GM12878 (cell line): ENCODE measurements around the gene SIL1. TPM values are rescaled to one million over a fixed set of nuclear protein-coding genes. Genes with fewer than 3 reads are reported as not detected.

Experiments used
- ATAC-seq: fragments of 200-7000 bp; cut with Tn5 transposase; 3 replicates; pipeline ENCODE4 v1.9.1; 2020; ENCODE audit warnings: mild to moderate bottlenecking, moderate library complexity
- BruUV-seq: library from RNA; stranded (reverse); fragments of 400-500 nt; replicated peaks from 2 replicates; lab custom pipeline; 2021; lab: Mats Ljungman, UMichigan
- CTCF ChIA-PET: fragments of 300-600 bp; sonication (Branson Sonifier 250); formaldehyde crosslinking; extraction: SDS; loops from one replicate; lab custom pipeline; 2021; ENCODE audit warnings: inconsistent platforms; lab: Yijun Ruan, JAX
- POLR2A ChIA-PET: fragments of 350-600 bp; formaldehyde crosslinking; extraction: SDS; loops from one replicate; lab custom pipeline; 2021; ENCODE audit warnings: inconsistent platforms; lab: Charles Lee
- RAD21 ChIA-PET: fragments of 300-600 bp; sonication (Branson Sonifier 250); formaldehyde crosslinking; loops from one replicate; lab custom pipeline; 2023; ENCODE audit warnings: antibody characterized with exemption; ENCODE audit not compliant: unreplicated experiment; lab: Charles Lee
- SMC1A ChIA-PET: fragments of 300-600 bp; sonication (Branson Sonifier 250); formaldehyde crosslinking; loops from one replicate; lab custom pipeline; 2023; ENCODE audit not compliant: unreplicated experiment, uncharacterized antibody; lab: Charles Lee
- DNase-seq: peaks from one replicate; pipeline ENCODE4 v3.0.0-alpha.2; 2011; ENCODE audit warnings: low read depth, low spot score
- FAIRE-seq: peaks from 3 replicates; lab custom pipeline; 2011; peaks lifted over from hg19 to GRCh38; lab: Jason Lieb, UNC
- H2AFZ ChIP-seq: 2 replicates; pipeline ENCODE4 v1.6.0; 2011; ENCODE audit warnings: low read depth, low read length, control low read depth; ENCODE audit not compliant: control insufficient read depth
- H3K27ac ChIP-seq: 2 replicates; pipeline ENCODE4 v1.5.1; 2011; ENCODE audit warnings: control low read depth; ENCODE audit not compliant: control insufficient read depth, insufficient read depth
- H3K27me3 ChIP-seq, 2 experiments: replicated peaks in 1 of 2; 2 replicates each; pipeline versions ENCODE4 v1.6.0 to v1.6.1; 2011; ENCODE audit warnings: low read length in 1 of 2; ENCODE audit not compliant: control insufficient read depth in 2 of 2, insufficient read depth in 2 of 2
- H3K36me3 ChIP-seq, 2 experiments: 2 replicates each; pipeline ENCODE4 v1.5.1; 2011; ENCODE audit warnings: low read length in 1 of 2; ENCODE audit not compliant: control insufficient read depth in 2 of 2, insufficient read depth in 2 of 2
- H3K4me1 ChIP-seq: 2 replicates; pipeline ENCODE4 v1.6.1; 2011; ENCODE audit warnings: mild to moderate bottlenecking, low read length, moderate library complexity, mixed read lengths; ENCODE audit not compliant: control insufficient read depth, insufficient read depth
- H3K4me2 ChIP-seq: 2 replicates; pipeline ENCODE4 v1.6.0; 2011; ENCODE audit warnings: control low read depth; ENCODE audit not compliant: control insufficient read depth, insufficient read depth
- H3K4me3 ChIP-seq: fragments of 200-600 bp; sonication (generic); 2 replicates; pipeline ENCODE4 v1.5.1; 2016
- H3K79me2 ChIP-seq: 2 replicates; pipeline ENCODE4 v1.6.0; 2011; ENCODE audit warnings: low read length; ENCODE audit not compliant: control insufficient read depth, insufficient read depth
- H3K9ac ChIP-seq: 2 replicates; pipeline ENCODE4 v1.8.0; 2011; ENCODE audit warnings: low read length, control low read depth, mixed read lengths; ENCODE audit not compliant: control insufficient read depth, insufficient read depth
- H3K9me3 ChIP-seq: replicated peaks from 3 replicates; pipeline ENCODE4 v1.5.1; 2011; ENCODE audit warnings: mild to moderate bottlenecking, low read length; ENCODE audit not compliant: control insufficient read depth, insufficient read depth
- H4K20me1 ChIP-seq: 2 replicates; pipeline ENCODE4 v1.6.0; 2011; ENCODE audit not compliant: control insufficient read depth, insufficient read depth
- BACH1 ChIP-seq: fragments of 450-650 bp; IDR thresholded peaks from 2 replicates; pipeline ENCODE4 v1.6.1; 2017; ENCODE audit warnings: mild to moderate bottlenecking, borderline replicate concordance
- CUX1 ChIP-seq: IDR thresholded peaks from 2 replicates; pipeline ENCODE4 v1.6.1; 2012; ENCODE audit warnings: improper control_type of control experiment, low read depth, low read length; ENCODE audit not compliant: insufficient replicate concordance
- EZH2 ChIP-seq: IDR thresholded peaks from 2 replicates; pipeline ENCODE4 v1.6.1; 2012; ENCODE audit warnings: low read depth, mild to moderate bottlenecking, control low read depth, inconsistent platforms, low read length, borderline replicate concordance; ENCODE audit not compliant: control insufficient read depth
- MEF2A ChIP-seq: IDR thresholded peaks from 2 replicates; pipeline ENCODE4 v1.6.1; 2011; ENCODE audit warnings: low read depth, mild to moderate bottlenecking, low read length, moderate library complexity; ENCODE audit not compliant: insufficient read depth
- NR2C1 ChIP-seq: fragments of 450-650 bp; IDR thresholded peaks from 2 replicates; pipeline ENCODE4 v1.6.1; 2017; ENCODE audit warnings: antibody characterized with exemption, mild to moderate bottlenecking, moderate library complexity
- NR2C2 ChIP-seq: IDR thresholded peaks from 2 replicates; pipeline ENCODE4 v1.6.1; 2011; ENCODE audit warnings: borderline replicate concordance, low read depth; ENCODE audit not compliant: control insufficient read depth, insufficient read length
- RUNX3 ChIP-seq: IDR thresholded peaks from 2 replicates; pipeline ENCODE4 v1.6.1; 2012; ENCODE audit warnings: low read length, inconsistent platforms
- SMC3 ChIP-seq: IDR thresholded peaks from 2 replicates; pipeline ENCODE4 v1.6.1; 2011; ENCODE audit warnings: low read length, improper control_type of control experiment, borderline replicate concordance
- SUZ12 ChIP-seq: fragments of 200-600 bp; sonication (generic); IDR thresholded peaks from one replicate; pipeline ENCODE4 v1.6.1; 2018; ENCODE audit warnings: antibody characterized with exemption, mild to moderate bottlenecking; ENCODE audit not compliant: unreplicated experiment
- TBL1XR1 ChIP-seq: IDR thresholded peaks from 2 replicates; pipeline ENCODE4 v1.6.1; 2012; ENCODE audit warnings: low read depth, low read length, improper control_type of control experiment
- WGBS: methylation state at CpG from one replicate; pipeline ENCODE4 v1.1.6; 2016; ENCODE audit warnings: low lambda C conversion rate; ENCODE audit not compliant: insufficient replicate concordance, insufficient coverage; ENCODE audit errors: missing lambda C conversion rate; 5-methylcytosine and 5-hydroxymethylcytosine counted together
- in situ Hi-C: fragments of 300-500 bp; cut with MboI; formaldehyde crosslinking; loops from 9 replicates; pipeline ENCODE4 v1.14.3; 2018; ENCODE audit warnings: mixed read lengths
- intact Hi-C: fragments of 100-400 bp; cut with micrococcal nuclease; formaldehyde crosslinking; loops from one replicate; pipeline ENCODE4 v1.14.2; 2022; ENCODE audit not compliant: unreplicated experiment
- polyA plus RNA-seq, 11 experiments: library from polyadenylated mRNA; depleted of rRNA in 4 of 11; unstranded in 6 of 11; stranded (reverse) in 5 of 11; fragments of >200 nt; fragmentation: Nextera tagmentation in 4 of 11; fragmentation: Illumina TruSeq in 1 of 11; extraction: Ambion mirVana in 4 of 11; extraction: Trizol in 1 of 11; gene quantifications; 1 replicate in 1 of 11; 2 replicates in 10 of 11; pipeline versions ENCODE4 v1.2.1 to v1.2.3, GENCODE V29; 2011 to 2016; ENCODE audit warnings: inconsistent platforms in 2 of 11, missing spikeins in 2 of 11, low read depth in 1 of 11
- total RNA-seq, 4 experiments: library from RNA; depleted of rRNA in 3 of 4; stranded (reverse); fragments of >200 nt in 3 of 4; fragmentation: Illumina TruSeq in 1 of 4; extraction: Trizol in 1 of 4; gene quantifications; 2 replicates each; pipeline versions ENCODE4 v1.2.1 to v1.2.3, GENCODE V29; 2013 to 2021

SIL1 gene
- total and polyA plus RNA-seq, 10 of the 15 experiments (the other 5 are each of a cell fraction or from before 2014, with no cell fraction given): 4.1 to 49.8 (median 29.4) TPM

- RAD21 ChIA-PET: interaction anchor here (0.6 to 1.1 kb wide), 3 partner anchors 27 to 131 kb away, joined by 3 to 4 read pairs (median 3); no protein-coding TSS in a partner anchor
- TF ChIP-seq TBL1XR1: no peak
- no peak for TF ChIP-seq BACH1
- peak; percentile 6 for TF ChIP-seq RUNX3
- Histone ChIP-seq H3K27ac (no peak overlapping the region), H3K79me2 (peaks cover 14% of the 10 kb centered on the region), H3K9ac (no peak overlapping the region), H3K4me3 (no peak overlapping the region), H2AFZ (no peak overlapping the region), H3K27me3 (no peaks in the 10 kb centered on the region), H3K36me3 (no peaks in the 10 kb centered on the region), H3K9me3 (no peaks in the 10 kb centered on the region), H4K20me1 (no peaks in the 10 kb centered on the region; the same call in 1 of the 2 replicates), H3K4me1 (peaks cover 29% of the 10 kb centered on the region), H3K4me2 (no peak overlapping the region)
- in situ Hi-C loops: no loop called here
- FAIRE-seq (no peak), ATAC-seq (no peak), DNase-seq (no peak)
- SMC1A ChIA-PET: interaction anchor here (0.7 to 2.3 kb wide), 10 partner anchors 9 to 316 kb away, joined by 3 to 9 read pairs (median 4); partner anchors contain the start of gene SIL1
- no TSS peak for BruUV-seq
- intact Hi-C loops: no loop called here
- POLR2A ChIA-PET: interaction anchor here (1.0 to 1.1 kb wide), 2 partner anchors 9 to 138 kb away, joined by 3 read pairs; no protein-coding TSS in a partner anchor
- CTCF ChIA-PET: interaction anchor here (0.6 to 2.3 kb wide), 11 partner anchors 9 to 498 kb away, joined by 3 to 11 read pairs (median 5); no protein-coding TSS in a partner anchor
- WGBS: 98% methylated on average over 4 of the region's 4 CpGs
Observed at GRCh38 chr5:139138109-139138508, 60.1 kb downstream of the SIL1 start.

GRCh38 chr5:139137697-139138096 is 60.5 kb downstream of the SIL1 start:
- Histone ChIP-seq H2AFZ (no peak overlapping the region), H3K36me3 (no peaks in the 10 kb centered on the region), H3K4me3 (no peak overlapping the region), H3K79me2 (peaks cover 14% of the 10 kb centered on the region), H3K27ac (no peak overlapping the region), H4K20me1 (no peaks in the 10 kb centered on the region; the same call in 1 of the 2 replicates), H3K4me2 (no peak overlapping the region), H3K4me1 (peaks cover 29% of the 10 kb centered on the region), H3K9ac (no peak overlapping the region), H3K27me3 (no peaks in the 10 kb centered on the region), H3K9me3 (no peaks in the 10 kb centered on the region)
- ChIA-PET POLR2A (interaction anchor here (1.1 kb wide), 1 partner anchor 138 kb away, joined by 3 read pairs; no protein-coding TSS in a partner anchor), SMC1A (interaction anchor here (0.7 to 2.3 kb wide), 6 partner anchors 8 to 313 kb away, joined by 3 to 9 read pairs (median 6); partner anchors contain the start of gene SIL1), CTCF (interaction anchor here (0.6 to 2.3 kb wide), 9 partner anchors 9 to 497 kb away, joined by 3 to 11 read pairs (median 6); no protein-coding TSS in a partner anchor), RAD21 (interaction anchor here (1.0 to 1.1 kb wide), 2 partner anchors 68 to 131 kb away, joined by 3 to 4 read pairs; no protein-coding TSS in a partner anchor)
- ATAC-seq: peak; percentile 63
- BruUV-seq: no TSS peak
- WGBS: 92% methylated on average over 3 of the region's 4 CpGs
- intact Hi-C loops: no loop called here
- in situ Hi-C loops: no loop called here
- DNase-seq: no peak
- FAIRE-seq: no peak
- no peak for TF ChIP-seq NR2C2
- TF ChIP-seq NR2C1: no peak
- no peak for TF ChIP-seq SUZ12
- no peak for TF ChIP-seq MEF2A
- no peak for TF ChIP-seq EZH2
- no peak for TF ChIP-seq CUX1
- TF ChIP-seq SMC3: peak; percentile 28; the same call in 1 of the 2 replicates
